Left lung (tissue), 10 donors: ENCODE data around the gene RALB. TPM values are rescaled to one million over a fixed set of nuclear protein-coding genes. Genes with fewer than 3 reads are reported as not detected.

Experiments
- ATAC-seq: fragments of 200-7000 bp; cut with Tn5 transposase; one replicate; pipeline ENCODE4 v1.9.1; 2020; ENCODE audit warnings: moderate library complexity
- DNase-seq, 4 donors: peaks; one replicate each; pipeline ENCODE4 v3.0.0-alpha.2; 2013 to 2020
- H3K27ac ChIP-seq, 2 donors: fragments of 200-600 bp; sonication (generic) in 1 of 2; one replicate each; pipeline versions ENCODE4 v1.5.0 to v1.8.0; 2020 to 2021
- H3K27me3 ChIP-seq, 2 donors: fragments of 200-600 bp; sonication (generic) in 1 of 2; one replicate each; pipeline versions ENCODE4 v1.5.0 to v1.8.0; 2020 to 2021
- H3K36me3 ChIP-seq, 2 donors: fragments of 200-600 bp; sonication (generic) in 1 of 2; one replicate each; pipeline versions ENCODE4 v1.5.0 to v1.8.0; 2020 to 2021
- H3K4me1 ChIP-seq, 2 donors: fragments of 200-600 bp; one replicate each; pipeline ENCODE4 v1.8.0; 2021
- H3K4me3 ChIP-seq, 2 donors: fragments of 200-600 bp; sonication (generic) in 1 of 2; one replicate each; pipeline versions ENCODE4 v1.5.0 to v1.8.0; 2020 to 2021; ENCODE audit warnings: mild to moderate bottlenecking in 1 of 2
- H3K9me3 ChIP-seq, 2 donors: fragments of 200-600 bp; sonication (generic) in 1 of 2; one replicate each; pipeline versions ENCODE4 v1.5.0 to v1.8.0; 2020 to 2021
- intact Hi-C, 2 donors: fragments of 100-400 bp; cut with DNase I; formaldehyde crosslinking; loops; one replicate each; pipeline versions ENCODE4 v1.11.2 to v1.14.2; 2022
- polyA plus RNA-seq, 6 donors: library from polyadenylated mRNA; unstranded; fragments of 120-200 nt; gene quantifications; one replicate each; pipeline ENCODE4 v1.2.1, GENCODE V29; 2013; ENCODE audit not compliant: insufficient read length in 6 of 6
- total RNA-seq, 2 donors: library from RNA; stranded (reverse); fragmentation: NEBNext Ultra II Directional; extraction: Animal tissue kit (Norgen Biotek cat#: 25700); gene quantifications; one replicate each; pipeline ENCODE4 v1.2.1, GENCODE V29; 2021
- TF ChIP-seq, protein P1 (sequence below), 2 donors: fragments of 200-600 bp; sonication (generic) in 1 of 2; IDR thresholded peaks; one replicate each; pipeline versions ENCODE4 v1.5.0 to v1.8.0; 2021; ENCODE audit warnings: antibody characterized with exemption in 2 of 2
- donor health status: DM: no; HTN: yes; CAD: no.
- donor health status: DM: no; HTN: no; CAD: no.

RALB gene
- total and polyA plus RNA-seq, 8 donors, result 50.5 to 143 (median 112) TPM

DNA sequence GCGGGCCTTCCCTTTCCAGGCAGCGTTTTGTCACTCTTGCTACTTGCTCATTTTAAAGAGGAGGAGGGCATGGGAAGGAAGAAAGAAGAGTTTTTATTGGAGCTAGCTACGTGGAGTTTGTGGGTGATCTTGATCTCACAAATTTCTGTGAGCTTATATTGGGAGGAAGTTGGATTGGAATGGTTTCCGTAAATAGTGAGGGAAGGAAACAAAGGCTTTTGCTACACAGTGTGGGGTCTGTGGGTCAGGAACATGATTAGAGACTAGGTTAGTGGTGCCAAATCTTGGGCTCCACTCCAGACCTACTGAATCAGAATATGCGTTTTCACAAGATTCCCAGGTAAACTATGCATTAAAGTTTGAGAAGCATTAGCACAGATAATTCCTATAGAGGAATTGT lies 8.1 kb downstream of the RALB start:
- Histone ChIP-seq H3K27me3 (no peaks in the 10 kb centered on the region), H3K9me3 (peaks cover 0 to 3% of the 10 kb centered on the region in 2 donors), H3K36me3 (no peaks in the 10 kb centered on the region), H3K4me1 (peaks cover 11 to 86% of the 10 kb centered on the region in 2 donors), H3K27ac (peak overlapping the region in 1 of 2 donors; percentile 35), H3K4me3 (no peak overlapping the region)
- intact Hi-C loops, result no loop called here
- no peak for DNase-seq
- TF ChIP-seq, protein P1, sequence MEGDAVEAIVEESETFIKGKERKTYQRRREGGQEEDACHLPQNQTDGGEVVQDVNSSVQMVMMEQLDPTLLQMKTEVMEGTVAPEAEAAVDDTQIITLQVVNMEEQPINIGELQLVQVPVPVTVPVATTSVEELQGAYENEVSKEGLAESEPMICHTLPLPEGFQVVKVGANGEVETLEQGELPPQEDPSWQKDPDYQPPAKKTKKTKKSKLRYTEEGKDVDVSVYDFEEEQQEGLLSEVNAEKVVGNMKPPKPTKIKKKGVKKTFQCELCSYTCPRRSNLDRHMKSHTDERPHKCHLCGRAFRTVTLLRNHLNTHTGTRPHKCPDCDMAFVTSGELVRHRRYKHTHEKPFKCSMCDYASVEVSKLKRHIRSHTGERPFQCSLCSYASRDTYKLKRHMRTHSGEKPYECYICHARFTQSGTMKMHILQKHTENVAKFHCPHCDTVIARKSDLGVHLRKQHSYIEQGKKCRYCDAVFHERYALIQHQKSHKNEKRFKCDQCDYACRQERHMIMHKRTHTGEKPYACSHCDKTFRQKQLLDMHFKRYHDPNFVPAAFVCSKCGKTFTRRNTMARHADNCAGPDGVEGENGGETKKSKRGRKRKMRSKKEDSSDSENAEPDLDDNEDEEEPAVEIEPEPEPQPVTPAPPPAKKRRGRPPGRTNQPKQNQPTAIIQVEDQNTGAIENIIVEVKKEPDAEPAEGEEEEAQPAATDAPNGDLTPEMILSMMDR (IDR thresholded peaks at IDR 0.05), result no peak
- ATAC-seq, result no peak

DNA sequence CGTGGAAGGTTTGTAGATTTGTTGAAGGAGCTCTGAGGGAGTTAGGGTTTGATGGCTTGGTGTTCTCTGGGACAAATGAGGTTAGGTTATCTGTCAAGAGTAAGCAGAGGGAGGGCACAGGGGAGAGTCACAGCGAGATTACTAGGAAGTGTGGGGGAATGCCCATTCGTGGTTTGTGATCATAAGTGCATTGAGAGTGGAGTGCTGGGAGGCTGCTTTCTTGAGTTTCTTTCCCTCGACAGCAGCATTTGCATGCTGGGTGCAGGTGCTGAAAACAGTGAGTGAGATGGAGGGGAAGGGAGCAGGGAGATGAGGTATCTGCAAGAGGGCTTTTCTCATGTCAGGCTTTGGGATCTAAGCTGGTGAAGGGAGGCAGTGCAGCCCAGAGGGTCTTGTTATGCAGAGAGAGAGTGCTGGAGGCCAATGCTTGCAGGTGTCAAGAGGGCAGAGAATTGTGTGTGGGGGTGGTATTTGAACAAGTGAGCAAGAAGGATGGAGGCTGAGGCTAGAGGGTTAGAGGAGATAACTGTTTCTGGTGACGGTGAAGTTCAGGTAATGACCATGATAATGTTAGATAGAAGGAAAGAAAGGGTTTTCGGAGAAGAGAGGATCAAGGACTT lies 8.8 kb downstream of the RALB start:
- TF ChIP-seq, protein P1 (IDR thresholded peaks at IDR 0.05), result no peak
- Histone ChIP-seq H3K9me3 (peaks cover 0 to 3% of the 10 kb centered on the region in 2 donors), H3K4me1 (peaks cover 11 to 85% of the 10 kb centered on the region in 2 donors), H3K4me3 (no peak overlapping the region), H3K27me3 (no peaks in the 10 kb centered on the region), H3K36me3 (no peaks in the 10 kb centered on the region), H3K27ac (no peak overlapping the region)
- intact Hi-C loops, result no loop called here
- DNase-seq, result no peak
- no peak for ATAC-seq

DNA sequence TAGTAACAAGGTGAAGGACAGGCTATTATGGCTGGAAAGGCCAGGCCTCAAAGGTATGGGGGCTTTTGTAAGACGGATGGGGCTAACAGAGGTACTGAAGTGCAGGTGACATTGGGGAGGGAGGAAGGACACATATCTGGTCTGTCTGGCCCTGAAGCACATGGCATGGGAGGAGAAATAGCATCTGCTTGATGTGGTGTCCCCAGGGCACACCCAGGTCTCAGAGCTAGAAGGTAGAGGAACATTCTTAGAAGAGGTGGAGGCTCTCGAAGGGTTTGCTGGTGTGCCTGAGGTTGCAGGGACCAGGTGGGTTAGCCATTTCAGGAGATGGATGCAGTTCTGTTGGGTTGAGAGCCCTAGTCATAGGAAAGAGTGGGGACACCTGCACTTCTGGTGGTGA lies 9.5 kb downstream of the RALB start:
- H3K27me3 ChIP-seq, result no peaks in the 10 kb centered on the region
- no peak for DNase-seq
- TF ChIP-seq, protein P1 (IDR thresholded peaks at IDR 0.05), result no peak
- H3K36me3 ChIP-seq, result no peaks in the 10 kb centered on the region
- ATAC-seq, result no peak
- H3K9me3 ChIP-seq, result peaks cover 0 to 3% of the 10 kb centered on the region in 2 donors
- no peak overlapping the region for H3K4me3 ChIP-seq
- H3K4me1 ChIP-seq, result peaks cover 6 to 84% of the 10 kb centered on the region in 2 donors
- intact Hi-C loops, result no loop called here
- H3K27ac ChIP-seq, result peak overlapping the region in 1 of 2 donors; percentile 72

DNA sequence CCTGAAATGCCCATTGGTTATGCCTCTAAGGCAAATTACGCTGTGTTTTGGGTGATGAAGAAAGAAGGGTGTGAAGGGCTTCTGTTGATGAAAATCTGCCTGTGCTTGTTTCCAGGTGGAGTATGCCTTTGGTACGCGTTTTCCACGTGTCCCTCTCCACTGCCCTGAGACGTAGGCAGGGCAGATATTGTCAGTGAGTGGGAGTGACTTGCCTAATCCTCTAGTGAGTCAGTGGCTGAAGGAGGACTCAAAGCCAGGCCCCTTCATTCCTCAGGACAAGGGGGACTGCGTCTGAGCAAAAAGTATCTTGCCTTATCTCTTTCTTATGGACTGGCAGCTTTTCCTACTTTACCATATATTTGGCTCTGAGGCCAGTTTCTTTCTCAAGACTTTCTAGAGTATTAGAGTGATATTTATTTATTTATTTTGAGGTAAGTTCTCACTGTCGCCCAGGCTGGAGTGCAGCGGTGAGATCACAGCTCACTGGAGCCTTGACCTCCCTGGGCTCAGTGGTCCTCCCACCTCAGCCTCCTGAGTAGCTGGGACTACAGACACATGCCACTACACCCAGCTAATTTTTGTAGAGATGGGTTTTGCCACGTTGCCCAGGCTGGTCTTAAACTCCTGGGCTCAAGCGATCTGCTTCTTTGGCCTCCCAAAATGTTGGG lies 10.2 kb downstream of the RALB start:
- DNase-seq (no peak), ATAC-seq (peak; percentile 78)
- H3K4me3 ChIP-seq, result no peak overlapping the region
- intact Hi-C loops, result no loop called here
- H3K27me3 ChIP-seq, result no peaks in the 10 kb centered on the region
- H3K36me3 ChIP-seq, result no peaks in the 10 kb centered on the region
- peaks cover 0 to 3% of the 10 kb centered on the region in 2 donors for H3K9me3 ChIP-seq
- peak overlapping the region in 1 of 2 donors; percentile 72 for H3K27ac ChIP-seq
- H3K4me1 ChIP-seq, result peaks cover 0 to 77% of the 10 kb centered on the region in 2 donors
- TF ChIP-seq, protein P1 (IDR thresholded peaks at IDR 0.05), result no peak

DNA sequence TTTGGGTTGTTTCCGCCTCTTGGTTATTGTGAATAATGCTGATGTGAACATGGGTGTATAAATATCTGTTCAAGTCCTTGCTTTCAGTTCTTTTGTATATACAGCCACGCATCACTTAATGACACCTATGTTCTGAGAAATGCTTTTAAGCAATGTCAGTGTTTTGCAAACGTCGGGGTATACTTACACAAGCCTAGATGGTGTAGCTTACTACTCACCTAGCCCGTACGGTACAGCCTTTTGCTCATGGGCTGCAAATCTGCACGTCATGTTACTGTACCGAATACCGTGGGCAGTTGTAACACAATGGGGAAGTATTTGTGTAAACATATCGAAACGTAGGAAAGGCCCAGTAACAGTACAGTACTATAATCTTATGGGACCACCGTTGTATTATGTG lies 12.4 kb downstream of the RALB start:
- DNase-seq (no peak), ATAC-seq (peak; percentile 37)
- Histone ChIP-seq H3K4me1 (peaks cover 0 to 88% of the 10 kb centered on the region in 2 donors), H3K36me3 (no peaks in the 10 kb centered on the region), H3K27me3 (no peaks in the 10 kb centered on the region), H3K27ac (peak overlapping the region in 1 of 2 donors; percentile 72), H3K4me3 (no peak overlapping the region), H3K9me3 (peaks cover 0 to 3% of the 10 kb centered on the region in 2 donors)
- TF ChIP-seq, protein P1 (IDR thresholded peaks at IDR 0.05), result no peak
- intact Hi-C loops, result no loop called here
